Measurements from ENCODE around the gene ELFN2. TPM values are rescaled to one million over a fixed set of nuclear protein-coding genes. Genes with fewer than 3 reads are reported as not detected.
"Not testable (repeated sequence)": the region's sequence is repeated elsewhere in the genome, so short reads cannot be mapped to it uniquely, and the experiment has no call there.

ELFN2 gene
- total and polyA plus RNA-seq, 4 donors, result 5.1 to 60.2 (median 34.6) TPM

GRCh38 chr22:37329238-37330140 is 97.8 kb downstream of the ELFN2 start:
- H3K9me3 ChIP-seq (ENCODE audit: control insufficient read depth, insufficient read depth, low read length), result no peaks in the 10 kb centered on the region
- peak in 4 of 6 donors; percentile 63 to 91 (median 78) for DNase-seq (ENCODE audit: low read depth in 4 of 6, low spot score in 6 of 6)
- peaks cover 42% of the 10 kb centered on the region for H3K27me3 ChIP-seq (ENCODE audit: control insufficient read depth, insufficient read depth, low read length)
- H3K4me3 ChIP-seq (ENCODE audit: low read depth, low read length), result no peak overlapping the region
- WGBS (ENCODE audit: insufficient coverage), result 68% methylated on average over 13 of the region's 14 CpGs
- H3K27ac ChIP-seq (ENCODE audit: low read depth, low read length), result peak overlapping the region; percentile 25
- no peaks in the 10 kb centered on the region for H3K36me3 ChIP-seq (ENCODE audit: control insufficient read depth, insufficient read depth, low read length)
- peaks cover 68% of the 10 kb centered on the region for H3K4me1 ChIP-seq (ENCODE audit: control insufficient read depth, insufficient read depth, low read length)

DNA sequence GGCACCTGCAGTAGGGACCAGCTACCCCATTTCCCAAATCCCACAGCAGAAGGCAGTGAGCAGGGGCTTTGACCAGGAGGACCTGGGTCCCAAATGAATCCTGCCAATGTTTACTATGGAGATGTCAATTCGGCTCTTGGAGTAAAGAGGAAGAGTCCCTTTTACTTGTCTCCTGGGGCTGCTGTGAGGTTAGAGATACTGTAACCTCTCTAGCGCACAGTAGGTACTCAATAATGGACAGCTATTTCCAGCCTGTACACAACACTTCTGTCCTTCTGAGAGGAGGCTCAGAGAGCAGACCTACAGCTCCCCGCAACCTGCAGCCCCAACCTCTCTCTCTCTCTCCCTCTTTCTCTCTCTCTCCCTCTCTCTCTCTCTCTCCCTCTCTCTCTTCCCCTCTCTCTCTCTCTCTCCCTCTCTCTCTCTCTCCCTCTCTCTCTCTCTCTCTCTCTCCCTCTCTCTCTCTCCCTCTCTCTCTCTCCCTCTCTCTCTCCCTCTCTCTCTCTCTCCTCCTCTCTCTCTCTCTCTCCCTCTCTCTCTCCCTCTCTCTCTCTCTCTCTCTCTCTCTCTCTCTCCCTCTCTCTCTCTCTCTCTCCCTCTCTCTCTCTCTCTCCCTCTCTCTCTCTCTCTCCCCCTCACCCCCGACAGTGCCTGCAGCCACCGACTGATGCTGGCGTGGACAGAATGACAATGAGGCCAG is 98.6 kb downstream of the ELFN2 start:
- peaks cover 40% of the 10 kb centered on the region for H3K27me3 ChIP-seq (ENCODE audit: control insufficient read depth, insufficient read depth, low read length)
- H3K4me1 ChIP-seq (ENCODE audit: control insufficient read depth, insufficient read depth, low read length), result peaks cover 67% of the 10 kb centered on the region
- 19% methylated on average over 3 of the region's 6 CpGs for WGBS (ENCODE audit: insufficient coverage)
- not testable (repeated sequence) for H3K36me3 ChIP-seq (ENCODE audit: control insufficient read depth, insufficient read depth, low read length); H3K4me3 ChIP-seq (ENCODE audit: low read depth, low read length); H3K9me3 ChIP-seq (ENCODE audit: control insufficient read depth, insufficient read depth, low read length); H3K27ac ChIP-seq (ENCODE audit: low read depth, low read length)
- peak in 1 of 6 donors; percentile 64 for DNase-seq (ENCODE audit: low read depth in 4 of 6, low spot score in 6 of 6)

- no peak for DNase-seq (ENCODE audit: low read depth in 4 of 6, low spot score in 6 of 6)
- Histone ChIP-seq H3K36me3 (ENCODE audit: control insufficient read depth, insufficient read depth, low read length) (no peaks in the 10 kb centered on the region), H3K4me3 (ENCODE audit: low read depth, low read length) (no peak overlapping the region), H3K9me3 (ENCODE audit: control insufficient read depth, insufficient read depth, low read length) (no peaks in the 10 kb centered on the region), H3K4me1 (ENCODE audit: control insufficient read depth, insufficient read depth, low read length) (peaks cover 65% of the 10 kb centered on the region), H3K27me3 (ENCODE audit: control insufficient read depth, insufficient read depth, low read length) (peaks cover 35% of the 10 kb centered on the region), H3K27ac (ENCODE audit: low read depth, low read length) (no peak overlapping the region)
- 88% methylated on average over 5 of the region's 8 CpGs for WGBS (ENCODE audit: insufficient coverage)
Measured at GRCh38 chr22:37328017-37328416, 99.3 kb downstream of the ELFN2 start.

- H3K27ac ChIP-seq (ENCODE audit: low read depth, low read length), result no peak overlapping the region
- DNase-seq (ENCODE audit: low read depth in 4 of 6, low spot score in 6 of 6), result no peak
- 59% methylated on average over 5 of the region's 7 CpGs for WGBS (ENCODE audit: insufficient coverage)
Measured at GRCh38 chr22:37326726-37327125, 100.6 kb downstream of the ELFN2 start.

DNA sequence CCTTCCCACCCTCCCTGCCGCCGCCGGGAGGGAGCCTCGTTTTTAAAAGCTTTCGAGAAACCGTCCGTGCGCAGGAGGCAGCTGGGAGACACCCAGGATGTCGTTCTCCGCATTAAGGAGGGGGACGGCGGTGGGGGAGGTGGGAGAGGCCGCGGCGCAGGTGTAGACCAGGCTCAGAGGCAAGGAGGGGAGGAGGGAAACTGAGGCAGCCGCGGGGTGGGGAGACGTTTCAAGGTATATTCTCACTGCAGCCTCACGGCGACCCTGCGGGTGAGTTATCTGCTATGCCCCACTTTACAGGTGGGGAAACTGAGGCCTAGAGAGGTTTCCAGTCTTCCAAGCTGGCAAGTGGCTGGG is 102.3 kb downstream of the ELFN2 start:
- no peaks in the 10 kb centered on the region for H3K9me3 ChIP-seq (ENCODE audit: control insufficient read depth, insufficient read depth, low read length)
- no peak for DNase-seq (ENCODE audit: low read depth in 4 of 6, low spot score in 6 of 6)
- H3K4me3 ChIP-seq (ENCODE audit: low read depth, low read length), result no peak overlapping the region
- no peaks in the 10 kb centered on the region for H3K36me3 ChIP-seq (ENCODE audit: control insufficient read depth, insufficient read depth, low read length)
- H3K27me3 ChIP-seq (ENCODE audit: control insufficient read depth, insufficient read depth, low read length), result peaks cover 15% of the 10 kb centered on the region
- 4% methylated on average over 21 of the region's 21 CpGs for WGBS (ENCODE audit: insufficient coverage)
- H3K4me1 ChIP-seq (ENCODE audit: control insufficient read depth, insufficient read depth, low read length), result peaks cover 35% of the 10 kb centered on the region
- no peak overlapping the region for H3K27ac ChIP-seq (ENCODE audit: low read depth, low read length)

More at GRCh38 chr22:37326726-37327125, 100.6 kb downstream of the ELFN2 start:
- peaks cover 52% of the 10 kb centered on the region for H3K4me1 ChIP-seq (ENCODE audit: control insufficient read depth, insufficient read depth, low read length)
- no peaks in the 10 kb centered on the region for H3K9me3 ChIP-seq (ENCODE audit: control insufficient read depth, insufficient read depth, low read length)
- H3K27me3 ChIP-seq (ENCODE audit: control insufficient read depth, insufficient read depth, low read length), result peaks cover 22% of the 10 kb centered on the region
- no peak overlapping the region for H3K4me3 ChIP-seq (ENCODE audit: low read depth, low read length)
- no peaks in the 10 kb centered on the region for H3K36me3 ChIP-seq (ENCODE audit: control insufficient read depth, insufficient read depth, low read length)

GRCh38 chr22:37324340-37325038 is 102.8 kb downstream of the ELFN2 start:
- no peaks in the 10 kb centered on the region for H3K9me3 ChIP-seq (ENCODE audit: control insufficient read depth, insufficient read depth, low read length)
- H3K4me1 ChIP-seq (ENCODE audit: control insufficient read depth, insufficient read depth, low read length), result peaks cover 30% of the 10 kb centered on the region
- DNase-seq (ENCODE audit: low read depth in 4 of 6, low spot score in 6 of 6), result peak in 2 of 6 donors; percentile 69 to 77
- 6% methylated on average over 51 of the region's 51 CpGs for WGBS (ENCODE audit: insufficient coverage)
- no peaks in the 10 kb centered on the region for H3K36me3 ChIP-seq (ENCODE audit: control insufficient read depth, insufficient read depth, low read length)
- H3K27ac ChIP-seq (ENCODE audit: low read depth, low read length), result no peak overlapping the region
- H3K27me3 ChIP-seq (ENCODE audit: control insufficient read depth, insufficient read depth, low read length), result peaks cover 15% of the 10 kb centered on the region
- H3K4me3 ChIP-seq (ENCODE audit: low read depth, low read length), result no peak overlapping the region

DNA sequence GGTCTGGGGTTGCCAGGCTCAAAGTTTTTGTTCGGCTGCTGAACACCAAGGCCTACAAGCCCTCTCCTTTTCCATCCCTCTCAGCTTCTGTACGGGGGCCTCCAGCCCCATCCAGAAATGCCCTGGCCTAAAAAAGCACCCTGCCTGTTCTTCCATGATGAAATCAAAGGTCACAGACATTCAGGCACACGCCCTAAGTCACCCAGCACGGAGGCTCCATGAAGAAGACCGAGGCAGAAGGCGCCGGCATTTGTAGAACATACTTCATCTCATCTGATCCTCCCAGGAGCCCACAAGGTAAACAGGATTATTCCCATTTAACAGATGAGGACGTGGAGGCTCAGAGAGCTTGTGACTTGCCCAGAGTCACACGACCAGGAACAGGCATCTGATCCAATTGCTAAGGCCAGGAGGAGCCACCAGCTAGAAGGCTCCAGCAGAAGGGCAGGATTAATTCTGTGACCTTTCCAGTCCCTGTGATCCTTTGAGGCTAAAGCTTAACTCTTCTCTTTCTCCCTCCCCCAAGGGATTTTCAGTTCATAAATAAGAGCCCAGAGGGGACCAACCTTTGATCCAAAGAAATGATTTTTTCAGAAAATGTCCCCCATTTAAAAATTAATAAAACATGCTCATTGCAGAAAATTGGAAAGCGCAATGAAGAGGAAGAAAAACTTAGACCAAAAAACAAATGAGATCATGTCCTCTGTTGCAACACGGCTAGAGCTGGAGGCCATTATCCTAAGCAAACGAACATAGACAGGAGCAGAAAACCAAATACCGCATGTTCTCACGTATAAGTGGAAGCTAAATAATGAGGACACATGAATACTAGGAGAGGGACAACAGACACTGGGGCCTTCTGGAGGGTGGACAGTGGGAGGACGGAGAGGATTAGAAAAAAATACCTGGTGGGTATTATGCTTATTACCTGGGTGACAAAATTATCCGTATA is 106.3 kb downstream of the ELFN2 start:
- Histone ChIP-seq H3K36me3 (ENCODE audit: control insufficient read depth, insufficient read depth, low read length) (no peaks in the 10 kb centered on the region), H3K9me3 (ENCODE audit: control insufficient read depth, insufficient read depth, low read length) (no peaks in the 10 kb centered on the region), H3K4me3 (ENCODE audit: low read depth, low read length) (no peak overlapping the region), H3K4me1 (ENCODE audit: control insufficient read depth, insufficient read depth, low read length) (peaks cover 37% of the 10 kb centered on the region), H3K27me3 (ENCODE audit: control insufficient read depth, insufficient read depth, low read length) (peaks cover 15% of the 10 kb centered on the region), H3K27ac (ENCODE audit: low read depth, low read length) (no peak overlapping the region)
- DNase-seq (ENCODE audit: low read depth in 4 of 6, low spot score in 6 of 6), result no peak
- 79% methylated on average over 13 of the region's 16 CpGs for WGBS (ENCODE audit: insufficient coverage)

GRCh38 chr22:37319469-37319868 is 107.8 kb downstream of the ELFN2 start:
- H3K27ac ChIP-seq (ENCODE audit: low read depth, low read length), result no peak overlapping the region
- DNase-seq (ENCODE audit: low read depth in 4 of 6, low spot score in 6 of 6), result no peak
- peaks cover 5% of the 10 kb centered on the region for H3K27me3 ChIP-seq (ENCODE audit: control insufficient read depth, insufficient read depth, low read length)
- no peaks in the 10 kb centered on the region for H3K36me3 ChIP-seq (ENCODE audit: control insufficient read depth, insufficient read depth, low read length)
- H3K4me1 ChIP-seq (ENCODE audit: control insufficient read depth, insufficient read depth, low read length), result peaks cover 27% of the 10 kb centered on the region
- H3K4me3 ChIP-seq (ENCODE audit: low read depth, low read length), result no peak overlapping the region
- WGBS (ENCODE audit: insufficient coverage), result 74% methylated on average over 8 of the region's 10 CpGs
- H3K9me3 ChIP-seq (ENCODE audit: control insufficient read depth, insufficient read depth, low read length), result no peaks in the 10 kb centered on the region

Data from spinal cord (tissue), 10 donors.